Measurements from ENCODE around the gene TEC.

DNA sequence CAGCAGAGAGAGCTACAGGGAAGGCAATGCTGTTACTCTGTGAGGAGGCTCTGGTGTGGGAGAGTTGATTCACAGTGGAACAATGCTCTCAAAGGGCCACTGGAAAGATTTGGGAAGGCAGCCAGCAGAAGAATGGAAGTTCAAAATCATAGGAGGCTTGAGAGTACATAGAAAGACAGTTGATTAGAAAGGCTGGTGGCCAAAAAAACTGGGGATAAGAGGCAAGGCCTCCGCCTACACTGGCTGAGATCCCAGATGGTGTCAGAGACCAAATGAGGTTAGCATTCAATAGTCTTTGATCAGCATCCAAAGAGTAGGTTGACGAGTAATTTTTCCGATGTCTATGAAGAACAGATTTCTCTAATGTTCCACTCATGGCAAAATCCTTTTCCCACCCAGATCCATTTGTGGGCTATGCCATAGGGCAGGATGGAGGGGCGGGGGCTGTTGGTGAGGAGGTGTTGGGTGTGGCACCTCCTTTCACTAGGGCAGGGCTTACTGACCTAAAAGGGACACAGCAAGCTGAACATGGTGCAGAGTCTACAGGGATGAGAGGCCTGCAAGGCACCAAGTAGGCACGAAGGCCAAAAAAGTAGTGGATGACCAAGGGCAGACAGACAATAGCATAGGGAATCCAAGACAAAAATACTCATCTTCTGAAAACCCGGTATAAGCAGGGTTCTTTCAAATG lies 15.1 kb downstream of the TEC start:
- TF ChIP-seq POLR2A (IDR thresholded peaks at IDR 0.05): no peak
- no peak for TF ChIP-seq POLR2AphosphoS5 (IDR thresholded peaks at IDR 0.05)
- TF ChIP-seq, protein P1, sequence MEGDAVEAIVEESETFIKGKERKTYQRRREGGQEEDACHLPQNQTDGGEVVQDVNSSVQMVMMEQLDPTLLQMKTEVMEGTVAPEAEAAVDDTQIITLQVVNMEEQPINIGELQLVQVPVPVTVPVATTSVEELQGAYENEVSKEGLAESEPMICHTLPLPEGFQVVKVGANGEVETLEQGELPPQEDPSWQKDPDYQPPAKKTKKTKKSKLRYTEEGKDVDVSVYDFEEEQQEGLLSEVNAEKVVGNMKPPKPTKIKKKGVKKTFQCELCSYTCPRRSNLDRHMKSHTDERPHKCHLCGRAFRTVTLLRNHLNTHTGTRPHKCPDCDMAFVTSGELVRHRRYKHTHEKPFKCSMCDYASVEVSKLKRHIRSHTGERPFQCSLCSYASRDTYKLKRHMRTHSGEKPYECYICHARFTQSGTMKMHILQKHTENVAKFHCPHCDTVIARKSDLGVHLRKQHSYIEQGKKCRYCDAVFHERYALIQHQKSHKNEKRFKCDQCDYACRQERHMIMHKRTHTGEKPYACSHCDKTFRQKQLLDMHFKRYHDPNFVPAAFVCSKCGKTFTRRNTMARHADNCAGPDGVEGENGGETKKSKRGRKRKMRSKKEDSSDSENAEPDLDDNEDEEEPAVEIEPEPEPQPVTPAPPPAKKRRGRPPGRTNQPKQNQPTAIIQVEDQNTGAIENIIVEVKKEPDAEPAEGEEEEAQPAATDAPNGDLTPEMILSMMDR (IDR thresholded peaks at IDR 0.05 in 8 of 11, conservative IDR thresholded peaks at IDR 0.05 in 3 of 11): no peak

All from spleen (tissue), 7 donors.